Adipose tissue (tissue), 3 donors: ENCODE data around the gene UTS2B. TPM values are rescaled to one million over a fixed set of nuclear protein-coding genes. Genes with fewer than 3 reads are reported as not detected.

Experiments
- H3K27ac ChIP-seq: one replicate; pipeline ENCODE4 v1.5.1; 2013; ENCODE audit warnings: low read depth, low read length
- WGBS, 3 donors: extraction: QIAGEN DNeasy Blood & Tissue Kit; methylation state at CpG; one replicate each; pipeline ENCODE4 v1.1.7; 2013; 5-methylcytosine and 5-hydroxymethylcytosine counted together
- polyA plus RNA-seq, 3 donors: library from polyadenylated mRNA; stranded (reverse); fragments of 200-250 nt; gene quantifications; one replicate each; pipeline ENCODE4 v1.2.3, GENCODE V29; 2013
- donor health status: healthy with polysubstance abuse.
- donor health status: Bipolar disorder and iron deficiency.
- donor health status: healthy.

The UTS2B gene
- polyA plus RNA-seq, 3 donors = 0.15 to 0.70 TPM; not detected in 1

GRCh38 chr3:191235331-191236314, 94.7 kb downstream of the UTS2B start:
- no peak overlapping the region for H3K27ac ChIP-seq

GRCh38 chr3:191234216-191234615, 96.1 kb downstream of the UTS2B start:
- WGBS, 3 donors = 90 to 98% (median 95%) methylated on average over 9 of the region's 9 CpGs
- H3K27ac ChIP-seq = no peak overlapping the region

More at GRCh38 chr3:191235331-191236314, 94.7 kb downstream of the UTS2B start:
- 53 to 80% (median 77%) methylated on average over 4 of the region's 4 CpGs for WGBS, 3 donors

- WGBS, 3 donors = 57 to 81% (median 78%) methylated on average over 5 of the region's 5 CpGs
- no peak overlapping the region for H3K27ac ChIP-seq
Measured at GRCh38 chr3:191227541-191227940, 102.8 kb downstream of the UTS2B start.

GRCh38 chr3:191221638-191222037, 108.7 kb downstream of the UTS2B start:
- WGBS, 3 donors = 86 to 100% (median 96%) methylated on average over 1 of the region's 1 CpG

GRCh38 chr3:191220908-191221307, 109.4 kb downstream of the UTS2B start:
- H3K27ac ChIP-seq = no peak overlapping the region
- WGBS, 3 donors = 76 to 88% (median 87%) methylated on average over 5 of the region's 5 CpGs

More at GRCh38 chr3:191221638-191222037, 108.7 kb downstream of the UTS2B start:
- H3K27ac ChIP-seq = no peak overlapping the region

GRCh38 chr3:191217301-191217700, 113.0 kb downstream of the UTS2B start:
- no peak overlapping the region for H3K27ac ChIP-seq
- 43 to 57% (median 53%) methylated on average over 1 of the region's 1 CpG for WGBS, 3 donors

Other genes starting within 250 kb of the UTS2B start
- 1 to 10 TPM in 1 of 3 donors, not detected in 2; 2.5 TPM for gene OSTN, start 131.3 kb downstream of the UTS2B start, polyA plus RNA-seq
- gene CCDC50, start 1.1 kb downstream of the UTS2B start, polyA plus RNA-seq = 10 to 100 TPM; 20.3 to 67.6 (median 46.1) TPM
- gene PYDC2, start 130.6 kb upstream of the UTS2B start, polyA plus RNA-seq = not detected